Measurements from ENCODE around the gene SLC6A7.

GRCh38 chr5:150174285-150174684, 15.6 kb upstream of the SLC6A7 start:
- TF ChIP-seq CTCF (IDR thresholded peaks at IDR 0.05) = no peak
- TF ChIP-seq POLR2A (IDR thresholded peaks at IDR 0.05) = no peak
